IMR-90 (cell line): Measurements from ENCODE around the gene C10orf105. TPM values are rescaled to one million over a fixed set of nuclear protein-coding genes. Genes with fewer than 3 reads are reported as not detected.

Source experiments
- ATAC-seq: fragments of 200-7000 bp; cut with Tn5 transposase; 2 replicates; pipeline ENCODE4 v1.9.1; 2020; ENCODE audit warnings: low read depth, mild to moderate bottlenecking, moderate library complexity
- BruUV-seq: library from RNA; stranded (reverse); fragments of 400-500 nt; replicated peaks from 2 replicates; lab custom pipeline; 2021; lab: Mats Ljungman, UMichigan
- CTCF ChIA-PET: fragments of 300-600 bp; formaldehyde crosslinking; extraction: SDS; loops from one replicate; lab custom pipeline; 2021; ENCODE audit warnings: antibody characterized with exemption; lab: Yijun Ruan, JAX
- POLR2A ChIA-PET: fragments of 300-600 bp; sonication (Branson Sonifier 250); formaldehyde crosslinking; loops from one replicate; lab custom pipeline; 2022; ENCODE audit warnings: antibody characterized with exemption; ENCODE audit not compliant: unreplicated experiment; lab: Charles Lee
- DNase-seq: peaks from one replicate; pipeline ENCODE4 v3.0.0; 2013
- H2AFZ ChIP-seq: replicated peaks from 2 replicates; pipeline ENCODE3; 2013; ENCODE audit warnings: low read length, mild to moderate bottlenecking; ENCODE audit not compliant: poor library complexity
- H2AK5ac ChIP-seq: 2 replicates; pipeline ENCODE4 v1.6.1; 2013; ENCODE audit warnings: low read depth, low read length, inconsistent platforms
- H2AK9ac ChIP-seq: replicated peaks from 2 replicates; pipeline ENCODE3; 2013; ENCODE audit warnings: mild to moderate bottlenecking, low read depth, low read length, moderate library complexity; ENCODE audit not compliant: poor library complexity
- H2BK120ac ChIP-seq: 2 replicates; pipeline ENCODE4 v1.6.1; 2013; ENCODE audit warnings: low read depth, low read length, inconsistent platforms
- H2BK15ac ChIP-seq: 3 replicates; pipeline ENCODE4 v1.6.1; 2013; ENCODE audit warnings: low read depth, low read length, inconsistent platforms
- H2BK20ac ChIP-seq: 2 replicates; pipeline ENCODE4 v1.6.1; 2013; ENCODE audit warnings: low read depth, mild to moderate bottlenecking, inconsistent platforms, low read length, moderate library complexity
- H2BK5ac ChIP-seq: 2 replicates; pipeline ENCODE4 v1.6.1; 2013; ENCODE audit warnings: mild to moderate bottlenecking, low read depth, low read length, inconsistent platforms; ENCODE audit not compliant: poor library complexity, severe bottlenecking
- H3K14ac ChIP-seq: replicated peaks from 2 replicates; pipeline ENCODE4 v1.6.1; 2013; ENCODE audit warnings: low read depth, low read length, inconsistent platforms
- H3K18ac ChIP-seq: 2 replicates; pipeline ENCODE4 v1.6.1; 2013; ENCODE audit warnings: low read depth, low read length, control low read depth
- H3K23ac ChIP-seq: 2 replicates; pipeline ENCODE4 v1.6.1; 2013; ENCODE audit warnings: low read depth, low read length, inconsistent platforms
- H3K27ac ChIP-seq: 2 replicates; pipeline ENCODE4 v1.5.1; 2013; ENCODE audit warnings: mild to moderate bottlenecking, control low read depth, low read length; ENCODE audit not compliant: insufficient read depth
- H3K27me3 ChIP-seq: 2 replicates; pipeline ENCODE4 v1.6.1; 2013; ENCODE audit warnings: low read length; ENCODE audit not compliant: control insufficient read depth, insufficient read depth
- H3K36me3 ChIP-seq: 2 replicates; pipeline ENCODE4 v1.6.1; 2013; ENCODE audit warnings: low read length, mixed read lengths; ENCODE audit not compliant: control insufficient read depth, insufficient read depth
- H3K4ac ChIP-seq: 2 replicates; pipeline ENCODE4 v1.6.1; 2013; ENCODE audit warnings: low read depth, low read length, inconsistent platforms
- H3K4me1 ChIP-seq: 2 replicates; pipeline ENCODE4 v1.6.1; 2013; ENCODE audit warnings: low read length, mixed read lengths; ENCODE audit not compliant: control insufficient read depth, insufficient read depth
- H3K4me2 ChIP-seq: 2 replicates; pipeline ENCODE4 v1.6.1; 2013; ENCODE audit warnings: low read depth, mild to moderate bottlenecking, control low read depth, low read length, moderate library complexity
- H3K4me3 ChIP-seq: 2 replicates; pipeline ENCODE4 v1.5.1; 2013; ENCODE audit warnings: low read depth, mild to moderate bottlenecking, control low read depth, low read length, moderate library complexity; ENCODE audit not compliant: insufficient read depth
- H3K56ac ChIP-seq: 2 replicates; pipeline ENCODE4 v1.6.1; 2013; ENCODE audit warnings: low read length, inconsistent platforms; ENCODE audit not compliant: insufficient read depth; ENCODE audit errors: extremely low read depth
- H3K79me1 ChIP-seq, 2 experiments: 2 replicates each; pipeline ENCODE4 v1.6.1; 2013; ENCODE audit warnings: low read length in 2 of 2, inconsistent platforms in 1 of 2, low read depth in 1 of 2
- H3K9ac ChIP-seq: 2 replicates; pipeline ENCODE4 v1.6.1; 2013; ENCODE audit warnings: low read depth, low read length, control low read depth
- H3K9me1 ChIP-seq: 2 replicates; pipeline ENCODE4 v1.6.1; 2013; ENCODE audit warnings: low read length, inconsistent platforms; ENCODE audit not compliant: insufficient read depth
- H3K9me3 ChIP-seq: 2 replicates; pipeline ENCODE4 v1.6.1; 2013; ENCODE audit warnings: low read length; ENCODE audit not compliant: control insufficient read depth, insufficient read depth
- H4K20me1 ChIP-seq: 2 replicates; pipeline ENCODE4 v1.6.1; 2013; ENCODE audit warnings: low read length, inconsistent platforms; ENCODE audit not compliant: insufficient read depth
- H4K5ac ChIP-seq: 2 replicates; pipeline ENCODE4 v1.6.1; 2013; ENCODE audit warnings: mild to moderate bottlenecking, low read depth, low read length, control low read depth
- H4K8ac ChIP-seq, 2 experiments: 2 replicates each; pipeline ENCODE4 v1.6.1; 2013; ENCODE audit warnings: low read depth in 2 of 2, low read length in 2 of 2, control low read depth in 1 of 2, inconsistent platforms in 1 of 2
- H4K91ac ChIP-seq: 2 replicates; pipeline ENCODE4 v1.6.1; 2013; ENCODE audit warnings: low read depth, low read length, inconsistent platforms; ENCODE audit not compliant: insufficient read depth
- MAFK ChIP-seq: IDR thresholded peaks from 2 replicates; pipeline ENCODE4 v1.6.1; 2012; ENCODE audit warnings: low read depth, low read length, improper control_type of control experiment
- SMC3 ChIP-seq: fragments of 150-350 bp; IDR thresholded peaks from 2 replicates; pipeline ENCODE4 v1.6.1; 2016; ENCODE audit warnings: low read depth, mild to moderate bottlenecking, antibody characterized with exemption, low read length, moderate library complexity
- WGBS, 2 experiments: methylation state at CpG; one replicate each; pipeline versions ENCODE4 v1.1.5 to v1.1.7; 2013; ENCODE audit warnings: missing lambda C conversion rate in 2 of 2; ENCODE audit not compliant: insufficient read length in 1 of 2; ENCODE audit errors: extremely low coverage in 2 of 2; 5-methylcytosine and 5-hydroxymethylcytosine counted together
- dilution Hi-C: fragments of 300-500 bp; cut with HindIII; formaldehyde crosslinking; loops from one replicate; pipeline ENCODE4 v1.14.3; 2018; ENCODE audit warnings: low sequenced_read_pairs; ENCODE audit not compliant: unreplicated experiment
- in situ Hi-C: fragments of 300-500 bp; cut with MboI; formaldehyde crosslinking; loops from 3 replicates; pipeline ENCODE4 v1.14.3; 2019; ENCODE audit warnings: low sequenced_read_pairs, inconsistent platforms, mixed read lengths
- intact Hi-C: fragments of 100-400 bp; cut with micrococcal nuclease; formaldehyde crosslinking; loops from 2 replicates; pipeline ENCODE4 v1.10.0; 2022
- polyA plus RNA-seq, 3 experiments: library from polyadenylated mRNA; depleted of rRNA; stranded (reverse); fragments of >200 nt; gene quantifications; 2 replicates each; pipeline ENCODE4 v1.2.3, GENCODE V29; 2012; ENCODE audit warnings: low replicate concordance in 1 of 3
- total RNA-seq: library from RNA; depleted of rRNA; stranded (reverse); fragments of >200 nt; gene quantifications from 2 replicates; pipeline ENCODE4 v1.2.3, GENCODE V29; 2012

The C10orf105 gene
- total and polyA plus RNA-seq, 2 of the 4 experiments (the other 2 are of a cell fraction): under 0.01 TPM; not detected in 1

DNA sequence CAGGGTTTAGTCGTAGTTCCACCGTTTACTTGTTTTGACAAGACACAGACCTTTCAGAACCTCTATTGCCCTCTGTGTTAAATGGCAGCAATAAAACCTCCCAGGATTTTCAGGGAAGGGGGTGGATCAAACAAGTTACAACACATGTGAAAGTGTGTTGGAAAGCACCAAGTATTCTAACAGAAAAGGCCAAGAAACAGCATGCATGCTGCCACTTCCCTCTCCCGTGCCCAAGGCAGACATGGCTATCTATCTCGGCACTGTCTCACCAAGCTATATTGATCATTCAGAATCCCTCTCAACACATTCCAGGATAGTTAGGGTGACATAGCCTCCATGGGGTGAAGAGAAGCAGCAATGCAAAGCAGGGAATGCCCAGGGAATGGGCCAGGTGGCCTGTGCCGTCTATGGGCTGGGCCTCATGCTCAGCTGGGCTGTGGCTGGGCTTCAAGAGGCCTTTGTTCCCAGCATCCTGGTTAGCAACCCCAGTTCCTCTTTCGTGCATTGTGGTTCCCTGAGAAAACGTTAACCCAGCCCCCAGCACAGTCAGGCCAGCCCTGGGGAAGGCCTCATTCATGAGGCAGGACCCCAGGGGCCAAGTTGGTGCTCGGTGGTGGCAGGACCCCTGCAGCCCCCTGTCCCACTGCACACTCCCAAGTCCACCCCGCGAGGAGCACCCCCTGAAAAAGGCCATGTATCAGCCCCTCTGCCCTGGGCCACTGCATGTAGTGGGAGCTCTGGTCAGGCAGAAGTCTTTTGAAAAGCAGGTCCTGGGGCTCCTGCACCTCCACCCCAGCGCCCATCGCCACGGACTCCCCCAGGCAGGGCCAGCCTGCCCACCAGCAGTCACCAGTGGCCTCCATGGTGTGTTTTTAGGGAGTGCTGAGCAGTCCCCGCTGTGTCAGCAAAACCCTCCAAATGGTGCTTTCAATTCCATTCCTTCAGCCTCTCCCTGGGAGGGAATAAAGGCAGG, 28.3 kb upstream of the C10orf105 start:
- Histone ChIP-seq H4K20me1 (no peaks in the 10 kb centered on the region; the same call in 1 of the 2 replicates), H4K8ac (no peak overlapping the region), H3K27me3 (peaks cover 7% of the 10 kb centered on the region), H3K36me3 (peaks cover 7% of the 10 kb centered on the region; the same call in 1 of the 2 replicates), H3K56ac (no peak overlapping the region), H2BK15ac (no peak overlapping the region), H3K18ac (no peak overlapping the region), H3K9me3 (no peaks in the 10 kb centered on the region; the same call in 1 of the 2 replicates), H2AK5ac (no peak overlapping the region), H4K91ac (no peak overlapping the region), H3K4me3 (no peak overlapping the region), H2BK20ac (no peak overlapping the region), H2BK120ac (no peak overlapping the region), H2BK5ac (no peak overlapping the region), H2AFZ (no peak overlapping the region), H3K14ac (no peak overlapping the region), H3K9me1 (0 out of 2 replicates have a peak, but pooled peaks cover 5% of the 10 kb centered on the region), H4K5ac (no peak overlapping the region), H2AK9ac (no peak overlapping the region), H3K4me1 (peaks cover under 1% of the 10 kb centered on the region; the same call in 1 of the 2 replicates), H3K27ac (no peak overlapping the region), H3K4ac (no peak overlapping the region), H3K4me2 (no peak overlapping the region), H3K9ac (no peak overlapping the region), H3K79me1 (no peaks in the 10 kb centered on the region), H3K23ac (no peak overlapping the region)
- POLR2A ChIA-PET: no interaction called here
- intact Hi-C loops (no loop called here), dilution Hi-C loops (no loop called here), in situ Hi-C loops (no loop called here)
- BruUV-seq: no TSS peak
- 71% methylated on average over 4 of the region's 14 CpGs; no CpG with 5 or more reads in 1 of the 2 experiments for WGBS, 2 experiments
- ATAC-seq (no peak), DNase-seq (no peak)
- no peak for TF ChIP-seq SMC3
- peak; percentile 47 for TF ChIP-seq MAFK
- CTCF ChIA-PET: no interaction called here
